Measurements from ENCODE around the gene APOBEC3H. TPM values are rescaled to one million over a fixed set of nuclear protein-coding genes. Genes with fewer than 3 reads are reported as not detected.

The APOBEC3H gene
- total and polyA plus RNA-seq, 9 of the 15 experiments (the other 6 are each of a cell fraction or from before 2014, with no cell fraction given) = 0.10 to 0.21 TPM; not detected in 7

DNA sequence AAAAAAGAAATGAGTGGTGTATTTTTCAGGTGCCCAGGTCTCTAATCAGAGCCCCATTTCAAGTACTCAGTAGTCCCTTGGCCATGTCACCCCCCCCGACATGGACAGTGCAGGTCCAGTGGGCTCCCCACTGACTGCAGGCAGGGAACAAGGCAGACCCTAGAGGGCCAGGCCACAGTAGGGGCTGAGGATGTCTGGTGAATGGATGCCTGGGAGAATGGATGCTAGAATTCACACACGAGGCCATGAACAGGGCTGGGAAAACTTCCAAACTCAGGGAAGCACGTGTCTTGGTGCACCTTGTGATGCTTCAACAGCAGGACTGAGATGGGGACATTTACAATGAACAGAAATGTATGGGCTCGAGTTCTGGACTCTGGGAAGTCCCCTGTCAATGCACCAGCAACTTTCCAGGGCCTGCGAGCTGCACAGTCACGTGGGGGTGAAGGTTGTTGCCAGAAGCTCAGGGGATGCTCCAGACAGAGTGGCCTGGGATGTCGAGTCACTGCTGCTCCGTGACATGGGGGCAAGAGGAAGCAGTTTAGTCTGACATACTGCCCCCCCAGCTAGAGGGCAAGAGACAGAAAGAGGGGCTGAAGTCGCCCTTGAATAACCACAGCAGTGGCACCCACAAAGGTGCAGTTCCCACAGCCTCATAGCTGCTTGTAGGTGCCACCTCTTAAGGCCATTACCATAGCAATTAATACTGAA lies 16.8 kb upstream of the APOBEC3H start:
- FAIRE-seq = no peak

More for the DNA sequence above, 16.8 kb upstream of the APOBEC3H start:
- no peak overlapping the region for H2AFZ ChIP-seq (ENCODE audit: low read depth, low read length)
- ChIA-PET CTCF (ENCODE audit: low intra/inter-chr PET ratio) (no interaction called here), POLR2A (interaction anchor here (0.6 kb wide), 1 partner anchor 12 kb away, joined by 3 read pairs; no protein-coding TSS in a partner anchor)
- no peak overlapping the region for H3K4me2 ChIP-seq (ENCODE audit: insufficient read depth, low read length)
- in situ Hi-C loops (cut with MboI) = no loop called here
- 60% methylated on average over 7 of the region's 9 CpGs for whole genome bisulfite sequencing (ENCODE audit: insufficient coverage, low coverage, missing lambda C conversion rate)
- peaks cover 4% of the 10 kb centered on the region; the same call in 2 of the 3 replicates for H3K79me2 ChIP-seq (ENCODE audit: control insufficient read depth, insufficient read depth, low read length)
- peaks cover 0 to 24% of the 10 kb centered on the region in 2 experiments; a peak in 4 of 5 replicates for H3K4me1 ChIP-seq (replicated peaks in 1 of 2; ENCODE audit: control insufficient read depth in 2 of 2, insufficient read depth in 2 of 2, low read length in 2 of 2)
- intact Hi-C loops (cut with micrococcal nuclease) = no loop called here
- H3K27me3 ChIP-seq (ENCODE audit: control insufficient read depth in 2 of 2, insufficient read depth in 2 of 2, low read length in 2 of 2) = no peaks in the 10 kb centered on the region
- H3K9ac ChIP-seq (ENCODE audit: insufficient read depth in 1 of 2, low read depth in 2 of 2, low read length in 2 of 2) = no peak overlapping the region
- H3K4me3 ChIP-seq = no peak overlapping the region
- no peak overlapping the region for H3K27ac ChIP-seq (ENCODE audit: extremely low read depth, low read depth, low read length)
- no peaks in the 10 kb centered on the region for H4K20me1 ChIP-seq (replicated peaks; ENCODE audit: control insufficient read depth, insufficient read depth, low read length)
- no peaks in the 10 kb centered on the region for H3K9me3 ChIP-seq (replicated peaks; ENCODE audit: control insufficient read depth, insufficient read depth, low read depth, low read length)
- no peaks in the 10 kb centered on the region for H3K9me1 ChIP-seq (ENCODE audit: control insufficient read depth, insufficient read depth, low read length)
- DNase-seq (ENCODE audit: extremely low read depth in 1 of 4, low spot score in 3 of 4) (no peak), ATAC-seq (no peak)
- BruUV-seq (replicated peaks) = no TSS peak
- no peak for TF ChIP-seq NFE2 (IDR thresholded peaks at IDR 0.05; ENCODE audit: low read depth)
- TF ChIP-seq POLR2G (IDR thresholded peaks at IDR 0.05; ENCODE audit: low read depth, low read length) = no peak
- TF ChIP-seq ZFX (CRISPR knock-in tag; IDR thresholded peaks at IDR 0.05) = no peak
- TF ChIP-seq ZC3H4 (CRISPR knock-in tag; IDR thresholded peaks at IDR 0.05; ENCODE audit: borderline replicate concordance) = no peak
- TF ChIP-seq RCOR1 (IDR thresholded peaks at IDR 0.05; ENCODE audit: borderline replicate concordance in 1 of 2, low read depth in 2 of 2, low read length in 2 of 2) = no peak
- TF ChIP-seq, protein P1, sequence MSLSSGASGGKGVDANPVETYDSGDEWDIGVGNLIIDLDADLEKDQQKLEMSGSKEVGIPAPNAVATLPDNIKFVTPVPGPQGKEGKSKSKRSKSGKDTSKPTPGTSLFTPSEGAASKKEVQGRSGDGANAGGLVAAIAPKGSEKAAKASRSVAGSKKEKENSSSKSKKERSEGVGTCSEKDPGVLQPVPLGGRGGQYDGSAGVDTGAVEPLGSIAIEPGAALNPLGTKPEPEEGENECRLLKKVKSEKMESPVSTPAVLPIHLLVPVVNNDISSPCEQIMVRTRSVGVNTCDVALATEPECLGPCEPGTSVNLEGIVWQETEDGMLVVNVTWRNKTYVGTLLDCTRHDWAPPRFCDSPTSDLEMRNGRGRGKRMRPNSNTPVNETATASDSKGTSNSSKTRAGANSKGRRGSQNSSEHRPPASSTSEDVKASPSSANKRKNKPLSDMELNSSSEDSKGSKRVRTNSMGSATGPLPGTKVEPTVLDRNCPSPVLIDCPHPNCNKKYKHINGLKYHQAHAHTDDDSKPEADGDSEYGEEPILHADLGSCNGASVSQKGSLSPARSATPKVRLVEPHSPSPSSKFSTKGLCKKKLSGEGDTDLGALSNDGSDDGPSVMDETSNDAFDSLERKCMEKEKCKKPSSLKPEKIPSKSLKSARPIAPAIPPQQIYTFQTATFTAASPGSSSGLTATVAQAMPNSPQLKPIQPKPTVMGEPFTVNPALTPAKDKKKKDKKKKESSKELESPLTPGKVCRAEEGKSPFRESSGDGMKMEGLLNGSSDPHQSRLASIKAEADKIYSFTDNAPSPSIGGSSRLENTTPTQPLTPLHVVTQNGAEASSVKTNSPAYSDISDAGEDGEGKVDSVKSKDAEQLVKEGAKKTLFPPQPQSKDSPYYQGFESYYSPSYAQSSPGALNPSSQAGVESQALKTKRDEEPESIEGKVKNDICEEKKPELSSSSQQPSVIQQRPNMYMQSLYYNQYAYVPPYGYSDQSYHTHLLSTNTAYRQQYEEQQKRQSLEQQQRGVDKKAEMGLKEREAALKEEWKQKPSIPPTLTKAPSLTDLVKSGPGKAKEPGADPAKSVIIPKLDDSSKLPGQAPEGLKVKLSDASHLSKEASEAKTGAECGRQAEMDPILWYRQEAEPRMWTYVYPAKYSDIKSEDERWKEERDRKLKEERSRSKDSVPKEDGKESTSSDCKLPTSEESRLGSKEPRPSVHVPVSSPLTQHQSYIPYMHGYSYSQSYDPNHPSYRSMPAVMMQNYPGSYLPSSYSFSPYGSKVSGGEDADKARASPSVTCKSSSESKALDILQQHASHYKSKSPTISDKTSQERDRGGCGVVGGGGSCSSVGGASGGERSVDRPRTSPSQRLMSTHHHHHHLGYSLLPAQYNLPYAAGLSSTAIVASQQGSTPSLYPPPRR (CRISPR knock-in tag; IDR thresholded peaks at IDR 0.05; ENCODE audit: borderline replicate concordance) = no peak
- TF ChIP-seq RBM39 (optimal IDR thresholded peaks at IDR 0.05; ENCODE audit: low read depth, low read length) = no peak
- no peak for TF ChIP-seq ADNP (tag; IDR thresholded peaks at IDR 0.05)
- TF ChIP-seq, protein P2, sequence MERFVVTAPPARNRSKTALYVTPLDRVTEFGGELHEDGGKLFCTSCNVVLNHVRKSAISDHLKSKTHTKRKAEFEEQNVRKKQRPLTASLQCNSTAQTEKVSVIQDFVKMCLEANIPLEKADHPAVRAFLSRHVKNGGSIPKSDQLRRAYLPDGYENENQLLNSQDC (CRISPR knock-in tag; IDR thresholded peaks at IDR 0.05) = no peak
- TF ChIP-seq, protein P3, sequence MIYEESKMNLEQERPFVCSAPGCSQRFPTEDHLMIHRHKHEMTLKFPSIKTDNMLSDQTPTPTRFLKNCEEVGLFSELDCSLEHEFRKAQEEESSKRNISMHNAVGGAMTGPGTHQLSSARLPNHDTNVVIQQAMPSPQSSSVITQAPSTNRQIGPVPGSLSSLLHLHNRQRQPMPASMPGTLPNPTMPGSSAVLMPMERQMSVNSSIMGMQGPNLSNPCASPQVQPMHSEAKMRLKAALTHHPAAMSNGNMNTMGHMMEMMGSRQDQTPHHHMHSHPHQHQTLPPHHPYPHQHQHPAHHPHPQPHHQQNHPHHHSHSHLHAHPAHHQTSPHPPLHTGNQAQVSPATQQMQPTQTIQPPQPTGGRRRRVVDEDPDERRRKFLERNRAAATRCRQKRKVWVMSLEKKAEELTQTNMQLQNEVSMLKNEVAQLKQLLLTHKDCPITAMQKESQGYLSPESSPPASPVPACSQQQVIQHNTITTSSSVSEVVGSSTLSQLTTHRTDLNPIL (CRISPR knock-in tag; IDR thresholded peaks at IDR 0.05) = no peak
- no peak for TF ChIP-seq PPARD (CRISPR knock-in tag; IDR thresholded peaks at IDR 0.05)
- H3K36me3 ChIP-seq (ENCODE audit: control insufficient read depth, insufficient read depth, low read length) = no peaks in the 10 kb centered on the region; the same call in 2 of the 3 replicates

Data from K562 (cell line).